SJCRH30 (cell line): Measurements from ENCODE around the gene OR2T3. TPM values are rescaled to one million over a fixed set of nuclear protein-coding genes. Genes with fewer than 3 reads are reported as not detected.

Experiments used
- DNase-seq, 2 experiments: peaks; one replicate each; pipeline ENCODE4 v3.0.0-alpha.2; 2015 to 2020
- H3K27ac ChIP-seq: fragments of 250-450 bp; sonication (Bioruptor Pico); 2 replicates; pipeline ENCODE4 v1.5.1; 2020; ENCODE audit warnings: mild to moderate bottlenecking, moderate library complexity
- H3K27me3 ChIP-seq: fragments of 250-450 bp; sonication (Bioruptor Pico); 2 replicates; pipeline ENCODE4 v1.5.1; 2020; ENCODE audit warnings: mild to moderate bottlenecking, moderate library complexity
- H3K36me3 ChIP-seq: fragments of 250-450 bp; sonication (Bioruptor Pico); 2 replicates; pipeline ENCODE4 v1.5.1; 2020; ENCODE audit warnings: mild to moderate bottlenecking, moderate library complexity
- H3K4me1 ChIP-seq: fragments of 250-450 bp; sonication (Bioruptor Pico); 2 replicates; pipeline ENCODE4 v1.5.1; 2020; ENCODE audit warnings: mild to moderate bottlenecking, moderate library complexity
- H3K4me3 ChIP-seq: fragments of 250-450 bp; sonication (Bioruptor Pico); 2 replicates; pipeline ENCODE4 v1.5.1; 2020; ENCODE audit warnings: mild to moderate bottlenecking, moderate library complexity
- H3K9me3 ChIP-seq: fragments of 250-450 bp; sonication (Bioruptor Pico); replicated peaks from 2 replicates; pipeline ENCODE4 v1.5.1; 2020; ENCODE audit warnings: mild to moderate bottlenecking, moderate library complexity
- total RNA-seq: library from RNA; depleted of rRNA; stranded (reverse); fragments of >200 nt; shearing (Covaris generic); gene quantifications from 2 replicates; pipeline ENCODE4 v1.2.3, GENCODE V29; 2014; rRNA removed

Gene OR2T3
- total RNA-seq, 1 experiment from 2014 or later: not detected

DNA sequence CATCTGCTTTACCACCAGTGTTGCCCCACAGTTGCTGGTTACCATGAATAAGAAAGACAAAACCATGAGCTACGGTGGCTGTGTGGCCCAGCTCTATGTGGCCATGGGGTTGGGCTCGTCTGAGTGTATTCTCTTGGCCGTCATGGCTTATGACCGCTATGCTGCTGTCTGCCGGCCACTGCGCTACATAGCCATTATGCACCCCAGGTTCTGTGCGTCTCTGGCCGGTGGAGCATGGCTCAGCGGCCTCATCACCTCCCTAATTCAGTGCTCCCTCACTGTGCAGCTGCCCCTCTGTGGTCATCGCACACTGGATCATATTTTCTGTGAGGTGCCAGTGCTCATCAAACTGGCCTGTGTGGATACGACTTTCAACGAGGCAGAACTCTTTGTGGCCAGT lies 48.7 kb downstream of the OR2T3 start:
- no peak for DNase-seq
- no peak overlapping the region for H3K4me3 ChIP-seq

More for the DNA sequence above, 48.7 kb downstream of the OR2T3 start:
- no peaks in the 10 kb centered on the region for H3K27me3 ChIP-seq
- H3K36me3 ChIP-seq: no peaks in the 10 kb centered on the region
- no peak overlapping the region for H3K27ac ChIP-seq
- H3K9me3 ChIP-seq: no peaks in the 10 kb centered on the region
- H3K4me1 ChIP-seq: no peaks in the 10 kb centered on the region

Other genes starting within 250 kb of the OR2T3 start
- 0.26 TPM in 1 of 2 replicates, not detected in the other for gene OR2M4, start 241.9 kb upstream of the OR2T3 start, total RNA-seq
- gene OR2T33, start 195.4 kb upstream of the OR2T3 start, total RNA-seq: not detected in 2 replicates
- gene OR2T12, start 169.9 kb upstream of the OR2T3 start, total RNA-seq: 0.02 TPM in 1 of 2 replicates, not detected in the other
- gene OR2M7, start 148.8 kb upstream of the OR2T3 start, total RNA-seq: not detected in 2 replicates
- not detected in 2 replicates for gene OR14C36, start 124.6 kb upstream of the OR2T3 start, total RNA-seq
- not detected in 2 replicates for gene OR2T4, start 111.7 kb upstream of the OR2T3 start, total RNA-seq
- gene OR2T6, start 97.6 kb upstream of the OR2T3 start, total RNA-seq: not detected in 2 replicates
- gene OR2T1, start 70.3 kb upstream of the OR2T3 start, total RNA-seq: not detected in 2 replicates
- gene OR2T2, start 27.7 kb upstream of the OR2T3 start, total RNA-seq: not detected in 2 replicates
- gene OR2T5, start 15.2 kb downstream of the OR2T3 start, total RNA-seq: not detected in 2 replicates
- not detected in 2 replicates for gene OR2G6, start 34.7 kb downstream of the OR2T3 start, total RNA-seq
- not detected in 2 replicates for gene OR2T29, start 89.4 kb downstream of the OR2T3 start, total RNA-seq
- gene OR2T34, start 101.4 kb downstream of the OR2T3 start, total RNA-seq: not detected in 2 replicates
- gene OR2T10, start 124.3 kb downstream of the OR2T3 start, total RNA-seq: not detected in 2 replicates
- gene OR2T11, start 161.7 kb downstream of the OR2T3 start, total RNA-seq: not detected in 2 replicates
- not detected in 2 replicates for gene OR2T35, start 171.9 kb downstream of the OR2T3 start, total RNA-seq
- gene OR2T27, start 182.2 kb downstream of the OR2T3 start, total RNA-seq: not detected in 2 replicates
- not detected in 2 replicates for gene OR14I1, start 229.4 kb downstream of the OR2T3 start, total RNA-seq